ENCODE measurements around the gene ZBTB38.

GRCh38 chr3:141356046-141356445, 12.3 kb upstream of the ZBTB38 start:
- TF ChIP-seq CTCF (IDR thresholded peaks at IDR 0.05) (no peak), POLR2A (IDR thresholded peaks at IDR 0.05) (no peak)
